ENCODE results near the gene FCRLB. TPM values are rescaled to one million over a fixed set of nuclear protein-coding genes. Genes with fewer than 3 reads are reported as not detected.
"Not testable (repeated sequence)": the region's sequence is repeated elsewhere in the genome, so short reads cannot be mapped to it uniquely, and the experiment has no call there.

FCRLB gene
- total and polyA plus RNA-seq, 9 of the 15 experiments (the other 6 are each of a cell fraction or from before 2014, with no cell fraction given), result 0.20 to 4.6 (median 1.3) TPM

DNA sequence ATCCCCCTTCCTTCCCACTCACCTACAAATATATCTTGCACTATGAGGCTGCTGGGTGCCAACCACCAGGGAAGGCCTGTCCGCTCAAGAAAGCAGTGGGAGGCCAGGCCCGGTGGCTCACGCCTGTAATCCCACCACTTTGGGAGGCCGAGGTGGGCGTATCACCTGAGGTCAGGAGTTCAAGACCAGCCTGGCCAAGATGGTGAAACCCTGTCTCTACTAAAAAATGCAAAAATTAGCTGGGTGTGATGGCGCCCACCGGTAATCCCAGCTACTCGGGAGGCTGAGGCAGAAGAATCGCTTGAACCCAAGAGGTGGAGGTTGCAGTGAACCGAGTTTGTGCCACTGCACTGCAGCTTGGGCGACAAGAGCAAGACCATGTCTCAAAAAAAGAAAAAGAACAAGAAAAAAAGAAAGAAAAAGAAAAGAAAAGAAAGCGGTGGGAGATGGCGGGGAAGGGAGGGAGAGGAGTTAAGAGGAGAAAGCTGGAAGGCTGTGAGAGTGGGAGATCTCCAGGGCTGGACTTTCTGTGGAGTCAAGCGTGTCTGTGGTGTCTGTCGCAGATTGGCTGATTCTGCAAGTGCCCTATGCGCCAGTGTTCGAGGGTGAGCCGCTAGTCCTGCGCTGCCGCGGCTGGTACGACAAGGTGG lies 4.0 kb downstream of the FCRLB start:
- FAIRE-seq; H3K36me3 ChIP-seq (ENCODE audit: control insufficient read depth, insufficient read depth, low read length); ATAC-seq; H3K9me1 ChIP-seq (ENCODE audit: control insufficient read depth, insufficient read depth, low read length); H3K9me3 ChIP-seq (replicated peaks; ENCODE audit: control insufficient read depth, insufficient read depth, low read depth, low read length); H3K27me3 ChIP-seq (ENCODE audit: control insufficient read depth in 2 of 2, insufficient read depth in 2 of 2, low read length in 2 of 2); intact Hi-C loops (cut with micrococcal nuclease); DNase-seq (ENCODE audit: extremely low read depth in 1 of 4, low spot score in 3 of 4); H2AFZ ChIP-seq (ENCODE audit: low read depth, low read length); CTCF ChIA-PET (ENCODE audit: low intra/inter-chr PET ratio); BruUV-seq (replicated peaks); in situ Hi-C loops (cut with MboI); H4K20me1 ChIP-seq (replicated peaks; ENCODE audit: control insufficient read depth, insufficient read depth, low read length): not testable (repeated sequence)
- WGBS (ENCODE audit: insufficient coverage, low coverage, missing lambda C conversion rate), result 87% methylated on average over 19 of the region's 22 CpGs
- TF ChIP-seq, protein P1, sequence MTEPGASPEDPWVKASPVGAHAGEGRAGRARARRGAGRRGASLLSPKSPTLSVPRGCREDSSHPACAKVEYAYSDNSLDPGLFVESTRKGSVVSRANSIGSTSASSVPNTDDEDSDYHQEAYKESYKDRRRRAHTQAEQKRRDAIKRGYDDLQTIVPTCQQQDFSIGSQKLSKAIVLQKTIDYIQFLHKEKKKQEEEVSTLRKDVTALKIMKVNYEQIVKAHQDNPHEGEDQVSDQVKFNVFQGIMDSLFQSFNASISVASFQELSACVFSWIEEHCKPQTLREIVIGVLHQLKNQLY (CRISPR knock-in tag; conservative IDR thresholded peaks at IDR 0.05), result 0 out of 4 replicates have a peak, but pooled peaks of 1 of the 2 experiments have one; percentile 38
- TF ChIP-seq E2F3 (CRISPR knock-in tag; IDR thresholded peaks at IDR 0.05), result 0 out of 2 replicates have a peak, but pooled peaks have one; percentile 53
- TF ChIP-seq THRAP3 (IDR thresholded peaks at IDR 0.05; ENCODE audit: borderline replicate concordance), result 0 out of 2 replicates have a peak, but pooled peaks have one; percentile 37
- TF ChIP-seq, protein P2, sequence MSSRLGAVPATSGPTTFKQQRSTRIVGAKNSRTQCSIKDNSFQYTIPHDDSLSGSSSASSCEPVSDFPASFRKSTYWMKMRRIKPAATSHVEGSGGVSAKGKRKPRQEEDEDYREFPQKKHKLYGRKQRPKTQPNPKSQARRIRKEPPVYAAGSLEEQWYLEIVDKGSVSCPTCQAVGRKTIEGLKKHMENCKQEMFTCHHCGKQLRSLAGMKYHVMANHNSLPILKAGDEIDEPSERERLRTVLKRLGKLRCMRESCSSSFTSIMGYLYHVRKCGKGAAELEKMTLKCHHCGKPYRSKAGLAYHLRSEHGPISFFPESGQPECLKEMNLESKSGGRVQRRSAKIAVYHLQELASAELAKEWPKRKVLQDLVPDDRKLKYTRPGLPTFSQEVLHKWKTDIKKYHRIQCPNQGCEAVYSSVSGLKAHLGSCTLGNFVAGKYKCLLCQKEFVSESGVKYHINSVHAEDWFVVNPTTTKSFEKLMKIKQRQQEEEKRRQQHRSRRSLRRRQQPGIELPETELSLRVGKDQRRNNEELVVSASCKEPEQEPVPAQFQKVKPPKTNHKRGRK (tag; IDR thresholded peaks at IDR 0.05), result peak; percentile 52
- 0 out of 2 replicates have a peak, but pooled peaks have one; percentile 1 for TF ChIP-seq PML (IDR thresholded peaks at IDR 0.05; ENCODE audit: low read length)
- TF ChIP-seq EGR1 (conservative IDR thresholded peaks at IDR 0.05), result peak; percentile 56
- Histone ChIP-seq H3K4me3 (peak overlapping the region; percentile 74; the same call in 1 of the 2 replicates), H3K9ac (ENCODE audit: insufficient read depth in 1 of 2, low read depth in 2 of 2, low read length in 2 of 2) (peak overlapping the region; percentile 85 to 99), H3K79me2 (ENCODE audit: control insufficient read depth, insufficient read depth, low read length) (peaks cover 24% of the 10 kb centered on the region), H3K27ac (ENCODE audit: extremely low read depth, low read depth, low read length) (peak overlapping the region; percentile 94), H3K4me2 (ENCODE audit: insufficient read depth, low read length) (peak overlapping the region; percentile 91), H3K4me1 (replicated peaks in 1 of 2; ENCODE audit: control insufficient read depth in 2 of 2, insufficient read depth in 2 of 2, low read length in 2 of 2) (peaks cover 43 to 55% of the 10 kb centered on the region in 2 experiments)
- POLR2A ChIA-PET, result interaction anchor here (0.6 to 2.6 kb wide), 4 partner anchors 10 to 31 kb away, joined by 3 to 19 read pairs (median 12); no protein-coding TSS in a partner anchor

Measured in K562 (cell line).